Measurements from ENCODE around the gene RAB3GAP2. TPM values are rescaled to one million over a fixed set of nuclear protein-coding genes. Genes with fewer than 3 reads are reported as not detected.

The RAB3GAP2 gene
- total and polyA plus RNA-seq, 2 of the 13 experiments (the other 11 are each of a cell fraction or from before 2014, with no cell fraction given): 22.6 to 25.0 TPM

DNA sequence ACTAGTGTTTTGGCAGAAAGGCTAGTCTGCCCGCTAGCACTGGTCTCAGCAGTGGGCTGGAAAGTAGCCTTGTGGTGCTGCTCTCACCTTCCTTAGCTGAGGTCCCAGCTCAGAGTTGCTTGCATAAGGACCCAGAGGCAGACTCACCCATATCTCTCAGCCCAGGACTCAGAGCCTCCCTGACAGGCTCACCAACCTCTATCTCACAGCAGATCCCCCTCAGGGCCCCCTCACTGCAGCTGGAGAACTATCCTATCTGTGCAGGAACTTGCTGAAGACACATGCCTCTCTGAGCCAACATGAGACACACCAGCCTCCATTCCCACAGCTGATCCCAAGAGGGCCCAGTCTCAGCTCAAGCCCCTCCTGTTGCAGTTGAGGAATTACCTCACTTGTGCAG, 95.7 kb downstream of the RAB3GAP2 start (continued):
- TF ChIP-seq MLLT10 (CRISPR knock-in tag; IDR thresholded peaks at IDR 0.05) (no peak), ZBTB39 (CRISPR knock-in tag; IDR thresholded peaks at IDR 0.05) (no peak), MIXL1 (CRISPR knock-in tag; IDR thresholded peaks at IDR 0.05) (no peak), YEATS4 (CRISPR knock-in tag; IDR thresholded peaks at IDR 0.05; ENCODE audit: borderline replicate concordance) (no peak), ZNF709 (CRISPR knock-in tag; IDR thresholded peaks at IDR 0.05) (no peak), MXI1 (IDR thresholded peaks at IDR 0.05; ENCODE audit: borderline replicate concordance, low read depth, low read length) (no peak), NFE2 (CRISPR knock-in tag; IDR thresholded peaks at IDR 0.05) (no peak), PBX2 (CRISPR knock-in tag; IDR thresholded peaks at IDR 0.05) (no peak), KLF15 (CRISPR knock-in tag; IDR thresholded peaks at IDR 0.05; ENCODE audit: borderline replicate concordance) (no peak)

DNA sequence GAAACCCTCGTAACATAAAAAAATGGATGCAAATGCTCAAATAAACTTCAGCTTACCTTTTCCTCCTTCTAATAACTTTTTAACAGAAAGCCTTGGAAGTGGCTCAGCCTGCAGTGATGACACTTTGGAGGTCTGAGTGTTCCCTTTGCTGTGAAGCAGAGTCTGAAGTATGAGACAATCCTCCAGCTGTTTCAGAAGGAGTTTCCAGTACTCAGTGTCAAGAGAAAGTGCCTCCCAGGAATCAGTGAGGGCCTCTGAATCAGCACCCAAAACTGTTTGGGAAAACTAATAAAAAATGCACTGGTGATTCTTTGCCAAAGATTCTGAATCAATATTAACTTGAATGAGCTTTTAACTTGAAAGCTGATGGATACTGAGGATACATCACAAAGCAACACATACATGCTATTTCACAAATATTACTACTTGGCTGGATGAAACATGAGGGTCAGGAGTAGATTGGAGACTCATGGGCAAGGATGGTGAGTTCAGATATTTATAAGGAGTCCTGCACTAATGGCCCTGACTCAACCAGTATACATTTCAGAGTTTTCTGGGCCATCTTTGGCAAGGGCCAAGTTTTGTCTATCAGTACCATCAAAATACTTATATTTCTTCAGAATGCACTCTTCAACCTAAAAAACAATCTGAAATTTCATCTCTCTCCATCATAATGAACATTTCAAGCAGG, 101.3 kb downstream of the RAB3GAP2 start:
- ATAC-seq: no peak
- H3K27ac ChIP-seq (ENCODE audit: extremely low read length, insufficient read depth, low read length): no peak overlapping the region
- no peak overlapping the region for H3K9ac ChIP-seq (ENCODE audit: insufficient read depth, low read depth, low read length)
- no peaks in the 10 kb centered on the region for H3K79me2 ChIP-seq (ENCODE audit: insufficient read depth, low read length)
- in situ Hi-C loops (cut with HindIII; ENCODE audit: extremely low pct_ligation_motif_present, low pct_unique_long_range_greater_than_20kb) (no loop called here), intact Hi-C loops (cut with micrococcal nuclease; ENCODE audit: unreplicated experiment) (no loop called here)
- CTCF ChIA-PET (ENCODE audit: low intra/inter-chr PET ratio, low total read pairs): no interaction called here
- FAIRE-seq: no peak
- no peak overlapping the region for H3K4me2 ChIP-seq (ENCODE audit: low read depth, low read length)
- H3K4me1 ChIP-seq (ENCODE audit: insufficient read depth, low read length): no peaks in the 10 kb centered on the region
- H3K36me3 ChIP-seq (replicated peaks in 1 of 2; ENCODE audit: control insufficient read depth in 1 of 2, insufficient read depth in 2 of 2, low read length in 2 of 2): peaks cover 10 to 48% of the 10 kb centered on the region in 2 experiments
- POLR2A ChIA-PET: no interaction called here
- H3K9me3 ChIP-seq (ENCODE audit: low read length): no peaks in the 10 kb centered on the region
- H3K27me3 ChIP-seq (ENCODE audit: control insufficient read depth in 1 of 2, insufficient read depth in 2 of 2, low read length in 2 of 2): no peaks in the 10 kb centered on the region
- WGBS (ENCODE audit: low lambda C conversion rate): 100% methylated on average over 1 of the region's 1 CpG
- H4K20me1 ChIP-seq (ENCODE audit: insufficient read depth, low read length): no peaks in the 10 kb centered on the region
- BruUV-seq (replicated peaks): no TSS peak
- no peak overlapping the region for H2AFZ ChIP-seq (ENCODE audit: low read length)
- no peak for DNase-seq (ENCODE audit: low spot score)
- H3K4me3 ChIP-seq (replicated peaks in 1 of 3; ENCODE audit: insufficient read depth in 1 of 3, low read depth in 2 of 3, low read length in 3 of 3): no peak overlapping the region
- no peak for TF ChIP-seq MEF2D (CRISPR knock-in tag; IDR thresholded peaks at IDR 0.05)
- TF ChIP-seq RXRA (CRISPR knock-in tag; IDR thresholded peaks at IDR 0.05): no peak
- TF ChIP-seq, protein P1, sequence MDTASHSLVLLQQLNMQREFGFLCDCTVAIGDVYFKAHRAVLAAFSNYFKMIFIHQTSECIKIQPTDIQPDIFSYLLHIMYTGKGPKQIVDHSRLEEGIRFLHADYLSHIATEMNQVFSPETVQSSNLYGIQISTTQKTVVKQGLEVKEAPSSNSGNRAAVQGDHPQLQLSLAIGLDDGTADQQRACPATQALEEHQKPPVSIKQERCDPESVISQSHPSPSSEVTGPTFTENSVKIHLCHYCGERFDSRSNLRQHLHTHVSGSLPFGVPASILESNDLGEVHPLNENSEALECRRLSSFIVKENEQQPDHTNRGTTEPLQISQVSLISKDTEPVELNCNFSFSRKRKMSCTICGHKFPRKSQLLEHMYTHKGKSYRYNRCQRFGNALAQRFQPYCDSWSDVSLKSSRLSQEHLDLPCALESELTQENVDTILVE (CRISPR knock-in tag; IDR thresholded peaks at IDR 0.05): no peak
- TF ChIP-seq ZNF740 (CRISPR knock-in tag; IDR thresholded peaks at IDR 0.05): no peak
- TF ChIP-seq CBX2 (IDR thresholded peaks at IDR 0.05; ENCODE audit: low read depth, low read length): no peak
- no peak for TF ChIP-seq CBX2 (CRISPR knock-in tag; IDR thresholded peaks at IDR 0.05; ENCODE audit: low read depth)
- no peak for TF ChIP-seq NCOA1 (CRISPR knock-in tag; IDR thresholded peaks at IDR 0.05)
- TF ChIP-seq, protein P2, sequence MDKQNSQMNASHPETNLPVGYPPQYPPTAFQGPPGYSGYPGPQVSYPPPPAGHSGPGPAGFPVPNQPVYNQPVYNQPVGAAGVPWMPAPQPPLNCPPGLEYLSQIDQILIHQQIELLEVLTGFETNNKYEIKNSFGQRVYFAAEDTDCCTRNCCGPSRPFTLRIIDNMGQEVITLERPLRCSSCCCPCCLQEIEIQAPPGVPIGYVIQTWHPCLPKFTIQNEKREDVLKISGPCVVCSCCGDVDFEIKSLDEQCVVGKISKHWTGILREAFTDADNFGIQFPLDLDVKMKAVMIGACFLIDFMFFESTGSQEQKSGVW (CRISPR knock-in tag; IDR thresholded peaks at IDR 0.05; ENCODE audit: borderline replicate concordance): no peak
- TF ChIP-seq ZNF580 (CRISPR knock-in tag; IDR thresholded peaks at IDR 0.05; ENCODE audit: borderline replicate concordance, low read depth): no peak
